Adrenal gland (tissue), 12 donors: Measurements from ENCODE around the gene TARDBP. TPM values are rescaled to one million over a fixed set of nuclear protein-coding genes. Genes with fewer than 3 reads are reported as not detected.

ENCODE experiments used
- DNase-seq, 7 donors: peaks; one replicate each; pipeline ENCODE4 v3.0.0-alpha.2; 2019 to 2020
- H3K27ac ChIP-seq, 5 donors: fragments of 200-600 bp; sonication (generic) in 4 of 5; 1 replicate in 3 of 5; 2 replicates in 2 of 5; pipeline versions ENCODE4 v1.5.1 to v1.8.0; 2016 to 2020; ENCODE audit warnings: mild to moderate bottlenecking in 1 of 5
- H3K27me3 ChIP-seq: fragments of 200-600 bp; 2 replicates; pipeline ENCODE4 v1.8.0; 2021
- H3K36me3 ChIP-seq, 2 donors: fragments of 200-600 bp; replicated peaks in 1 of 2; 1 replicate in 1 of 2; 2 replicates in 1 of 2; pipeline versions ENCODE4 v1.5.1 to v1.8.0; 2018 to 2022
- H3K4me1 ChIP-seq, 2 donors: fragments of 200-600 bp; replicated peaks in 1 of 2; 1 replicate in 1 of 2; 2 replicates in 1 of 2; pipeline versions ENCODE4 v1.5.1 to v1.8.0; 2018 to 2021
- H3K4me3 ChIP-seq, 4 donors: fragments of 200-600 bp; sonication (generic) in 3 of 4; one replicate each; pipeline ENCODE4 v1.5.1; 2016 to 2018
- H3K9me3 ChIP-seq, 3 donors: fragments of 200-600 bp; sonication (generic) in 1 of 3; replicated peaks in 1 of 3; 1 replicate in 2 of 3; 2 replicates in 1 of 3; pipeline versions ENCODE4 v1.5.1 to v1.8.0; 2016 to 2021
- POLR2A ChIP-seq, 2 donors: fragments of 450-650 bp; IDR thresholded peaks; one replicate each; pipeline ENCODE4 v1.6.1; 2017; ENCODE audit warnings: antibody characterized with exemption in 2 of 2, mild to moderate bottlenecking in 2 of 2, moderate library complexity in 1 of 2
- WGBS, 4 donors: extraction: QIAGEN DNeasy Blood & Tissue Kit in 2 of 4; methylation state at CpG; one replicate each; pipeline versions ENCODE4 v1.1.5 to v1.1.7; 2013 to 2017; 5-methylcytosine and 5-hydroxymethylcytosine counted together
- intact Hi-C, 2 donors: fragments of 100-400 bp; cut with DNase I; formaldehyde crosslinking; loops; one replicate each; pipeline versions ENCODE4 v1.14.1 to v1.15.0; 2022 to 2023
- polyA plus RNA-seq, 3 donors: library from polyadenylated mRNA; stranded (reverse); fragments of 200-250 nt in 2 of 3; fragments of 350-450 nt in 1 of 3; fragmentation: Illumina TruSeq in 1 of 3; extraction: RNeasy Lipid Tissue Mini Kit (QIAGEN cat#74804) in 1 of 3; gene quantifications; one replicate each; pipeline ENCODE4 v1.2.3, GENCODE V29; 2013 to 2014
- total RNA-seq, 9 donors: library from RNA; depleted of rRNA in 4 of 9; stranded (reverse); fragments of >200 nt in 4 of 9; fragments of 120-200 nt in 1 of 9; fragmentation: NEBNext Ultra II Directional in 1 of 9; extraction: Animal tissue kit (Norgen Biotek cat#: 25700) in 1 of 9; gene quantifications; one replicate each; pipeline versions ENCODE4 v1.1.0 to v1.2.4, GENCODE V29; 2013 to 2023
- TF ChIP-seq, protein P1 (sequence below), 6 experiments: fragments of 450-650 bp in 4 of 6; fragments of 200-600 bp in 2 of 6; sonication (generic) in 1 of 6; IDR thresholded peaks; 1 replicate in 5 of 6; 2 replicates in 1 of 6; pipeline versions ENCODE4 v1.5.1 to v1.8.0; 2016 to 2021; ENCODE audit warnings: antibody characterized with exemption in 6 of 6, mild to moderate bottlenecking in 2 of 6, moderate library complexity in 1 of 6
- donor health status: healthy with polysubstance abuse.
- donor health status: Bipolar disorder and iron deficiency.
- donor health status: DM: yes; HTN: yes; CAD: no.
- donor health status: DM: no; HTN: no; CAD: no.
- donor health status: DM: no; HTN: no; CAD: no.
- donor health status: DM: yes; HTN: yes; CAD: no.

TARDBP gene
- total and polyA plus RNA-seq, 12 donors = 45.1 to 324 (median 111) TPM

DNA sequence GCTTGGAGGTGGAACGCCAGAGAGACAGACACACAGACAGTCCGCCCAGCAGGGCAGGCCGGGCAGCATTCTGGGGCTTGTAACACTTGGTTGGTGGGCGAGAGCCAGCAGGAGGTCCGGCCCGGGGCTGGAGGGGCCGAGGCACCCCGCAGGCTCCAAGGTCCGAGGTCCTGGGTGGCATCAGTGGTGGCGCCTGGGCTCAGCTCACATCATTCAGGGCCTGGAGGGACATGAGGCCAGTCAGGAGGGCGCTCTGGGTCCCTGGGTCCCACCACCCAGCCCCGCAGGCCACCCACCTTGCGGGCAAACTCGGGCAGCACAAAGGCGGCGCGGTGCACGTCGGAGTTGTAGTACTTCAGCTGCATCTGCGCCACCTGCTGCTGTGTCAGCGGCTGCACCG is 42.2 kb downstream of the TARDBP start:
- DNase-seq = no peak
- 90 to 92% (median 91%) methylated on average over 9 to 22 of the region's 22 CpGs for WGBS, 4 donors
- Histone ChIP-seq H3K27ac (no peak overlapping the region), H3K27me3 (no peaks in the 10 kb centered on the region), H3K9me3 (no peaks in the 10 kb centered on the region), H3K36me3 (peaks cover 0 to 23% of the 10 kb centered on the region in 2 donors), H3K4me1 (peaks cover 7 to 11% of the 10 kb centered on the region in 2 donors), H3K4me3 (no peak overlapping the region)
- intact Hi-C loops = no loop called here
- TF ChIP-seq, protein P1, sequence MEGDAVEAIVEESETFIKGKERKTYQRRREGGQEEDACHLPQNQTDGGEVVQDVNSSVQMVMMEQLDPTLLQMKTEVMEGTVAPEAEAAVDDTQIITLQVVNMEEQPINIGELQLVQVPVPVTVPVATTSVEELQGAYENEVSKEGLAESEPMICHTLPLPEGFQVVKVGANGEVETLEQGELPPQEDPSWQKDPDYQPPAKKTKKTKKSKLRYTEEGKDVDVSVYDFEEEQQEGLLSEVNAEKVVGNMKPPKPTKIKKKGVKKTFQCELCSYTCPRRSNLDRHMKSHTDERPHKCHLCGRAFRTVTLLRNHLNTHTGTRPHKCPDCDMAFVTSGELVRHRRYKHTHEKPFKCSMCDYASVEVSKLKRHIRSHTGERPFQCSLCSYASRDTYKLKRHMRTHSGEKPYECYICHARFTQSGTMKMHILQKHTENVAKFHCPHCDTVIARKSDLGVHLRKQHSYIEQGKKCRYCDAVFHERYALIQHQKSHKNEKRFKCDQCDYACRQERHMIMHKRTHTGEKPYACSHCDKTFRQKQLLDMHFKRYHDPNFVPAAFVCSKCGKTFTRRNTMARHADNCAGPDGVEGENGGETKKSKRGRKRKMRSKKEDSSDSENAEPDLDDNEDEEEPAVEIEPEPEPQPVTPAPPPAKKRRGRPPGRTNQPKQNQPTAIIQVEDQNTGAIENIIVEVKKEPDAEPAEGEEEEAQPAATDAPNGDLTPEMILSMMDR (IDR thresholded peaks at IDR 0.05) = no peak
- no peak for TF ChIP-seq POLR2A (IDR thresholded peaks at IDR 0.05)

DNA sequence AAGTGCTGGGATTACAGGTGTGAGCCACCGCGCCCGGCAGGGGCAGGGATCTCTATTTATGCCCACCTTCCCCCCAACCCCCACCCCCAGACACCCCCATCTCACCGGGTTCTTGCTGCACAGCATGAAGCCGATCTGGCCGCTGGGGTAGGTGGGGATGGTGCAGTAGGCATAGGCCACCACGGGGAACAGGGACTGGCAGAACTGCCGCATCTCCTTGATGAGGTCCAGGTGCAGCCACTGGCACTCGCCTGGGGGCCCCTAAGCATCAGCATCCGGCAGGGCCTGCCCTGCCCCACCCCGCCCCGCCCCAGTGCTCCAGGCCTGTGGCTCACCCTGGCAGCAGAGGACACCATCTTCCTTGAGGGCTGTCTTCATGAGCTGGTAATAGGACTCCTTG is 43.2 kb downstream of the TARDBP start:
- TF ChIP-seq POLR2A (IDR thresholded peaks at IDR 0.05) = no peak
- TF ChIP-seq, protein P1 (IDR thresholded peaks at IDR 0.05) = no peak
- intact Hi-C loops = no loop called here
- Histone ChIP-seq H3K4me1 (peaks cover 10 to 12% of the 10 kb centered on the region in 2 donors), H3K9me3 (no peaks in the 10 kb centered on the region), H3K36me3 (peaks cover 0 to 23% of the 10 kb centered on the region in 2 donors), H3K4me3 (no peak overlapping the region), H3K27ac (no peak overlapping the region), H3K27me3 (no peaks in the 10 kb centered on the region)
- DNase-seq = no peak
- 90 to 96% (median 92%) methylated on average over 4 to 12 of the region's 12 CpGs for WGBS, 4 donors

DNA sequence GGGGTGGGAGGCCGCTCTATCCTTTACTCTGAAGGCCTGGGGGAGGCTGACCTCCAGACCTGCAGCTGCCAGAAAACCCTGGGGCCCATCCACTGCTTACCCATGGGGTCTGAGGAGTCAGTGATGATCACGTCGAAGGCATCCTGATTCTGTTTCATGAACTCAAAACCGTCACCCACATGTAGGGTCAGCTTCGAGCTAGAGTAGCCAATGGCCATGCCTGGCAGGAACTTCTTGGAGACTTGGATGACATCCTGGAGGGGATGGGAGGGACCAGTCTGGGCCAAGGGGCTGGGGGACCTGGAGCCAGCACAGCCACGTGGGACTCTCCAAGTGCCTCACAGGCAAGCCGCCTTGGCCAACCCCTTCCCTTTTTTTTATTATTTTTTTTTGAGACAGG is 44.0 kb downstream of the TARDBP start:
- no peak overlapping the region for H3K27ac ChIP-seq
- TF ChIP-seq, protein P1 (IDR thresholded peaks at IDR 0.05) = no peak
- no peak for TF ChIP-seq POLR2A (IDR thresholded peaks at IDR 0.05)
- 91 to 97% (median 93%) methylated on average over 6 to 7 of the region's 7 CpGs for WGBS, 4 donors
- no peaks in the 10 kb centered on the region for H3K27me3 ChIP-seq
- peaks cover 0 to 23% of the 10 kb centered on the region in 2 donors for H3K36me3 ChIP-seq
- no peak overlapping the region for H3K4me3 ChIP-seq
- DNase-seq = no peak
- no peaks in the 10 kb centered on the region for H3K9me3 ChIP-seq
- intact Hi-C loops = no loop called here
- H3K4me1 ChIP-seq = peaks cover 15 to 20% of the 10 kb centered on the region in 2 donors

DNA sequence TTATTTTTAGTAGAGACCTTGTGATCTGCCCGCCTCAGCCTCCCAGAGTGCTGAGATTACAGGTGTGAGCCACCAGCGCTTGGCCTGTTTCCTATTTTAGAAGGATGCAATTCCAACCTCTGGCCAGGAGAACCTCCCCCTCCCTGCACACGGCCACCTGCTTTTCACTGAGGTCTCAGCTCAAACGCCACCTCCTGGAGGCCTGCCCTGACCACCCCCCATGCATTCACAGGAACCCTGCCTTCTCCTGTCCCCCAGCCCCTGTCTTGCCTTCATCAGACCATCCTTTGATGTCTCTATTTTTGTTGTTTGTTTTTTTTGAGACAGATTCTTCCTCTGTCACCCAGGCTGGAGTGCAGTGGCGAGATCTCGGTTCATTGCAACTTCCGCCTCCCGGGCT is 45.0 kb downstream of the TARDBP start:
- H3K9me3 ChIP-seq = no peaks in the 10 kb centered on the region
- peaks cover 0 to 23% of the 10 kb centered on the region in 2 donors for H3K36me3 ChIP-seq
- 90 to 96% (median 94%) methylated on average over 8 of the region's 8 CpGs for WGBS, 4 donors
- no peak for TF ChIP-seq POLR2A (IDR thresholded peaks at IDR 0.05)
- TF ChIP-seq, protein P1 (IDR thresholded peaks at IDR 0.05) = no peak
- no peaks in the 10 kb centered on the region for H3K27me3 ChIP-seq
- no peak overlapping the region for H3K27ac ChIP-seq
- no peak overlapping the region for H3K4me3 ChIP-seq
- DNase-seq = no peak
- intact Hi-C loops = no loop called here
- H3K4me1 ChIP-seq = peaks cover 15 to 22% of the 10 kb centered on the region in 2 donors
